HL-60/S4 treated with retinoic acid at 250 ng/mL for 4 days and 3 days (cell line): Measurements from ENCODE around the gene FER.
"Not testable (repeated sequence)": the region's sequence is repeated elsewhere in the genome, so short reads cannot be mapped to it uniquely, and the experiment has no call there.

Source experiments
- in situ Hi-C: fragments of 300-500 bp; cut with MboI; formaldehyde crosslinking; loops from 2 replicates; pipeline ENCODE4 v1.7.0; 2022; ENCODE audit warnings: low sequenced_read_pairs

The FER gene

GRCh38 chr5:108946008-108946407, 198.3 kb downstream of the FER start:
- in situ Hi-C loops = no loop called here

- in situ Hi-C loops = no loop called here
Observed at GRCh38 chr5:108947164-108947563, 199.5 kb downstream of the FER start.

GRCh38 chr5:108950276-108950675, 202.6 kb downstream of the FER start:
- in situ Hi-C loops = no loop called here

GRCh38 chr5:108953940-108954339, 206.2 kb downstream of the FER start:
- in situ Hi-C loops = no loop called here

GRCh38 chr5:108957333-108957732, 209.6 kb downstream of the FER start:
- in situ Hi-C loops = no loop called here

- in situ Hi-C loops = no loop called here
Observed at GRCh38 chr5:108966910-108967309, 219.2 kb downstream of the FER start.

- in situ Hi-C loops = no loop called here
Observed at GRCh38 chr5:108974594-108974993, 226.9 kb downstream of the FER start.

GRCh38 chr5:108975697-108976096, 228.0 kb downstream of the FER start:
- in situ Hi-C loops = no loop called here

GRCh38 chr5:108983461-108984092, 235.9 kb downstream of the FER start:
- in situ Hi-C loops = no loop called here

- in situ Hi-C loops = no loop called here
Observed at GRCh38 chr5:108989761-108990392, 242.2 kb downstream of the FER start.

GRCh38 chr5:108992396-108993085, 244.8 kb downstream of the FER start:
- in situ Hi-C loops = not testable (repeated sequence)

- in situ Hi-C loops = not testable (repeated sequence)
Observed at GRCh38 chr5:108993440-108993839, 245.7 kb downstream of the FER start.

- in situ Hi-C loops = no loop called here
Observed at GRCh38 chr5:108997720-108998119, 250.0 kb downstream of the FER start.

GRCh38 chr5:108998216-108998615, 250.5 kb downstream of the FER start:
- in situ Hi-C loops = no loop called here

GRCh38 chr5:109003928-109004327, 256.2 kb downstream of the FER start:
- in situ Hi-C loops = no loop called here

GRCh38 chr5:109005297-109006009, 257.8 kb downstream of the FER start:
- in situ Hi-C loops = no loop called here

- in situ Hi-C loops = no loop called here
Observed at GRCh38 chr5:109006129-109006528, 258.4 kb downstream of the FER start.

GRCh38 chr5:109016300-109016699, 268.6 kb downstream of the FER start:
- in situ Hi-C loops = no loop called here

- in situ Hi-C loops = no loop called here
Observed at GRCh38 chr5:109022056-109022455, 274.4 kb downstream of the FER start.

- in situ Hi-C loops = not testable (repeated sequence)
Observed at GRCh38 chr5:109025729-109026128, 278.0 kb downstream of the FER start.

- in situ Hi-C loops = no loop called here
Observed at GRCh38 chr5:109027983-109028607, 280.4 kb downstream of the FER start.
